Measurements from ENCODE around the gene FOXN3.

The FOXN3 gene

GRCh38 chr14:89330236-89331002 is 86.6 kb downstream of the FOXN3 start:
- DNase-seq, result peak; percentile 85

- peak; percentile 62 for DNase-seq
Measured at GRCh38 chr14:89327771-89328212, 89.2 kb downstream of the FOXN3 start.

GRCh38 chr14:89325959-89326358 is 91.1 kb downstream of the FOXN3 start:
- no peak for DNase-seq

GRCh38 chr14:89325299-89325883 is 91.6 kb downstream of the FOXN3 start:
- no peak for DNase-seq

GRCh38 chr14:89324501-89325298 is 92.3 kb downstream of the FOXN3 start:
- no peak for DNase-seq

- no peak for DNase-seq
Measured at GRCh38 chr14:89320381-89321000, 96.5 kb downstream of the FOXN3 start.

GRCh38 chr14:89319687-89320086 is 97.3 kb downstream of the FOXN3 start:
- no peak for DNase-seq

GRCh38 chr14:89317051-89317691 is 99.9 kb downstream of the FOXN3 start:
- no peak for DNase-seq

- no peak for DNase-seq
Measured at GRCh38 chr14:89315493-89316470, 101.3 kb downstream of the FOXN3 start.

GRCh38 chr14:89314274-89314673 is 102.8 kb downstream of the FOXN3 start:
- no peak for DNase-seq

GRCh38 chr14:89312932-89313331 is 104.1 kb downstream of the FOXN3 start:
- no peak for DNase-seq

- no peak for DNase-seq
Measured at GRCh38 chr14:89310211-89310610, 106.8 kb downstream of the FOXN3 start.

GRCh38 chr14:89309670-89310177 is 107.3 kb downstream of the FOXN3 start:
- DNase-seq, result no peak

GRCh38 chr14:89308232-89308959 is 108.6 kb downstream of the FOXN3 start:
- DNase-seq, result no peak

- DNase-seq, result no peak
Measured at GRCh38 chr14:89307409-89307808, 109.6 kb downstream of the FOXN3 start.

GRCh38 chr14:89304972-89305703 is 111.9 kb downstream of the FOXN3 start:
- DNase-seq, result peak; percentile 65

GRCh38 chr14:89304561-89304960 is 112.5 kb downstream of the FOXN3 start:
- no peak for DNase-seq

GRCh38 chr14:89303456-89304435 is 113.3 kb downstream of the FOXN3 start:
- peak; percentile 71 for DNase-seq
